MM.1S (cell line): ENCODE data around the gene KLHL25.

Source experiments
- EZH2 ChIP-seq: fragments of 300-600 bp; sonication (generic); optimal IDR thresholded peaks from 2 replicates; pipeline ENCODE3; 2017; ENCODE audit warnings: low read depth, mild to moderate bottlenecking, antibody characterized with exemption, low read length, mixed read lengths
- EZH2phosphoT487 ChIP-seq: fragments of 300-600 bp; sonication (generic); IDR thresholded peaks from 2 replicates; pipeline ENCODE4 v1.6.1; 2018; ENCODE audit warnings: antibody characterized with exemption, low read length
- TF ChIP-seq, protein P1 (sequence below): fragments of 300-600 bp; sonication (generic); IDR thresholded peaks from 2 replicates; pipeline ENCODE4 v1.5.1; 2016; ENCODE audit warnings: antibody characterized with exemption, low read length, mixed read lengths

DNA sequence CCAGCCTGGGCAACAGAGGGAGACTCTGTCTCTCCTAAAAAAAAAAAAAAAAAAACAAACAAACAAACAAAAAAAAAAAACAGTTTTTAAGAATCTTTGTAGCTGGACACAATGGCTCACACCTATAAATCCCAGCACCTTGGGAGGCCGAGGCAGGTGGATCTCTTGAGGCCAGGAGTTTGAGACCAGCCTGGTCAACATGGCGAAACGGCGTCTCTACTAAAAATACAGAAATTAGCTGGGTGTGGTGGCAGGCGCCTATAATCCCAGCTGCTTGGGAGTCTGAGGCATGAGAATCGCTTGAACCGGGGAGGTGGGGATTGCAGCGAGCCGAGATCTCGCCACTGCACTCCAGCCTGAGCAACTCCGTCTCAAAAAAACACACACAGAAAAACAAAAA, 53.1 kb downstream of the KLHL25 start:
- no peak for TF ChIP-seq EZH2
- TF ChIP-seq, protein P1, sequence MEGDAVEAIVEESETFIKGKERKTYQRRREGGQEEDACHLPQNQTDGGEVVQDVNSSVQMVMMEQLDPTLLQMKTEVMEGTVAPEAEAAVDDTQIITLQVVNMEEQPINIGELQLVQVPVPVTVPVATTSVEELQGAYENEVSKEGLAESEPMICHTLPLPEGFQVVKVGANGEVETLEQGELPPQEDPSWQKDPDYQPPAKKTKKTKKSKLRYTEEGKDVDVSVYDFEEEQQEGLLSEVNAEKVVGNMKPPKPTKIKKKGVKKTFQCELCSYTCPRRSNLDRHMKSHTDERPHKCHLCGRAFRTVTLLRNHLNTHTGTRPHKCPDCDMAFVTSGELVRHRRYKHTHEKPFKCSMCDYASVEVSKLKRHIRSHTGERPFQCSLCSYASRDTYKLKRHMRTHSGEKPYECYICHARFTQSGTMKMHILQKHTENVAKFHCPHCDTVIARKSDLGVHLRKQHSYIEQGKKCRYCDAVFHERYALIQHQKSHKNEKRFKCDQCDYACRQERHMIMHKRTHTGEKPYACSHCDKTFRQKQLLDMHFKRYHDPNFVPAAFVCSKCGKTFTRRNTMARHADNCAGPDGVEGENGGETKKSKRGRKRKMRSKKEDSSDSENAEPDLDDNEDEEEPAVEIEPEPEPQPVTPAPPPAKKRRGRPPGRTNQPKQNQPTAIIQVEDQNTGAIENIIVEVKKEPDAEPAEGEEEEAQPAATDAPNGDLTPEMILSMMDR = no peak
- no peak for TF ChIP-seq EZH2phosphoT487
